H1 (cell line): ENCODE data around the gene LRRC49. TPM values are rescaled to one million over a fixed set of nuclear protein-coding genes. Genes with fewer than 3 reads are reported as not detected.

Source experiments
- CTCF ChIA-PET: fragments of 300-600 bp; sonication (Branson Sonifier 250); formaldehyde crosslinking; loops from one replicate; lab custom pipeline; 2021; ENCODE audit not compliant: partially characterized antibody; lab: Charles Lee
- POLR2A ChIA-PET: fragments of 300-600 bp; sonication (Branson Sonifier 250); formaldehyde crosslinking; loops from one replicate; lab custom pipeline; 2021; ENCODE audit warnings: inconsistent platforms; ENCODE audit not compliant: partially characterized antibody; lab: Charles Lee
- DNase-seq, 2 experiments: peaks; one replicate each; pipeline versions ENCODE4 v3.0.0 to v3.0.0-alpha.2; 2010 to 2022; ENCODE audit warnings: low spot score in 2 of 2, low read depth in 1 of 2, mixed read lengths in 1 of 2
- FAIRE-seq: peaks from 2 replicates; lab custom pipeline; 2011; peaks lifted over from hg19 to GRCh38; lab: Jason Lieb, UNC
- H2AFZ ChIP-seq: 2 replicates; pipeline ENCODE4 v1.8.1; 2012; ENCODE audit warnings: low read length, inconsistent platforms
- H2AK5ac ChIP-seq: 2 replicates; pipeline ENCODE4 v1.6.1; 2013; ENCODE audit warnings: low read depth, low read length
- H2BK120ac ChIP-seq: replicated peaks from 2 replicates; pipeline ENCODE3; 2013; ENCODE audit warnings: low read depth, low read length, inconsistent platforms
- H2BK12ac ChIP-seq: 2 replicates; pipeline ENCODE4 v1.6.1; 2013; ENCODE audit warnings: low read depth, low read length
- H2BK15ac ChIP-seq: 2 replicates; pipeline ENCODE4 v1.6.1; 2013; ENCODE audit warnings: low read length
- H2BK20ac ChIP-seq: 2 replicates; pipeline ENCODE4 v1.6.1; 2013; ENCODE audit warnings: low read length
- H2BK5ac ChIP-seq: 2 replicates; pipeline ENCODE4 v1.6.1; 2013; ENCODE audit warnings: low read depth, low read length
- H3K14ac ChIP-seq: 2 replicates; pipeline ENCODE4 v1.6.1; 2013; ENCODE audit warnings: inconsistent platforms; ENCODE audit not compliant: insufficient read length
- H3K18ac ChIP-seq: 2 replicates; pipeline ENCODE4 v1.6.1; 2013; ENCODE audit warnings: low read length; ENCODE audit errors: extremely low read depth
- H3K23ac ChIP-seq: 2 replicates; pipeline ENCODE4 v1.6.1; 2013; ENCODE audit warnings: inconsistent platforms; ENCODE audit not compliant: insufficient read length
- H3K23me2 ChIP-seq: 2 replicates; pipeline ENCODE4 v1.6.1; 2013; ENCODE audit warnings: low read depth, low read length
- H3K27ac ChIP-seq: 2 replicates; pipeline ENCODE4 v1.6.1; 2011; ENCODE audit warnings: low read depth, low read length, inconsistent platforms
- H3K27me3 ChIP-seq, 4 experiments: replicated peaks in 1 of 4; 1 replicate in 1 of 4; 2 replicates in 3 of 4; pipeline versions ENCODE4 v1.6.1 to v1.8.1; 2011 to 2013; ENCODE audit warnings: low read length in 3 of 4, mild to moderate bottlenecking in 3 of 4, inconsistent platforms in 2 of 4, mixed read lengths in 2 of 4, moderate library complexity in 1 of 4; ENCODE audit not compliant: control insufficient read depth in 3 of 4, insufficient read depth in 3 of 4; ENCODE audit errors: extremely low read depth in 1 of 4
- H3K36me3 ChIP-seq, 4 experiments: 2 replicates each; pipeline versions ENCODE4 v1.6.1 to v1.8.1; 2011 to 2013; ENCODE audit warnings: mild to moderate bottlenecking in 4 of 4, low read length in 3 of 4, moderate library complexity in 2 of 4, control low read depth in 1 of 4, inconsistent platforms in 1 of 4; ENCODE audit not compliant: insufficient read depth in 4 of 4, control insufficient read depth in 2 of 4
- H3K4ac ChIP-seq: replicated peaks from 2 replicates; pipeline ENCODE3; 2013; ENCODE audit warnings: low read length, low read depth, mixed read lengths, inconsistent platforms; ENCODE audit not compliant: insufficient read length
- H3K4me1 ChIP-seq, 4 experiments: replicated peaks in 1 of 4; 1 replicate in 1 of 4; 2 replicates in 3 of 4; pipeline versions ENCODE4 v1.6.1 to v1.8.1; 2011 to 2013; ENCODE audit warnings: low read length in 3 of 4, inconsistent platforms in 2 of 4, mixed read lengths in 1 of 4; ENCODE audit not compliant: insufficient read depth in 4 of 4, control insufficient read depth in 3 of 4
- H3K4me2 ChIP-seq, 2 experiments: 2 replicates each; pipeline versions ENCODE4 v1.6.1 to v1.8.1; 2011 to 2013; ENCODE audit warnings: low read depth in 2 of 2, low read length in 2 of 2, control low read depth in 1 of 2, inconsistent platforms in 1 of 2, mild to moderate bottlenecking in 1 of 2; ENCODE audit not compliant: insufficient read depth in 1 of 2
- H3K4me3 ChIP-seq, 4 experiments: fragments of 200-600, 300-600 bp in 1 of 4; sonication (generic), shearing (Covaris generic), sonication (Bioruptor Twin) in 1 of 4; 2 replicates each; pipeline versions ENCODE4 v1.5.1 to v1.8.1; 2011 to 2016; ENCODE audit warnings: low read length in 4 of 4, low read depth in 3 of 4, control low read depth in 2 of 4, inconsistent platforms in 2 of 4, mild to moderate bottlenecking in 2 of 4, mixed read lengths in 1 of 4, moderate library complexity in 1 of 4; ENCODE audit not compliant: insufficient read depth in 2 of 4; ENCODE audit errors: extremely low read depth in 1 of 4
- H3K56ac ChIP-seq: replicated peaks from 2 replicates; pipeline ENCODE3; 2013; ENCODE audit warnings: low read depth, mild to moderate bottlenecking, mixed read lengths, low read length, inconsistent platforms; ENCODE audit not compliant: insufficient read length
- H3K79me1 ChIP-seq: 2 replicates; pipeline ENCODE4 v1.6.1; 2013; ENCODE audit warnings: low read depth, low read length, control low read depth
- H3K79me2 ChIP-seq, 2 experiments: 2 replicates each; pipeline versions ENCODE4 v1.6.1 to v1.8.1; 2012 to 2013; ENCODE audit warnings: low read length in 2 of 2, mild to moderate bottlenecking in 2 of 2, inconsistent platforms in 1 of 2; ENCODE audit not compliant: insufficient read depth in 2 of 2, control insufficient read depth in 1 of 2
- H3K9ac ChIP-seq, 4 experiments: replicated peaks in 1 of 4; 1 replicate in 1 of 4; 2 replicates in 3 of 4; pipeline versions ENCODE4 v1.6.1 to v1.8.1; 2011 to 2013; ENCODE audit warnings: low read depth in 3 of 4, low read length in 3 of 4, control low read depth in 2 of 4, mild to moderate bottlenecking in 2 of 4, moderate library complexity in 2 of 4, inconsistent platforms in 1 of 4; ENCODE audit errors: extremely low read depth in 1 of 4
- H3K9me3 ChIP-seq, 2 experiments: 2 replicates each; pipeline versions ENCODE4 v1.6.1 to v1.8.1; 2012 to 2013; ENCODE audit warnings: mild to moderate bottlenecking in 2 of 2, moderate library complexity in 2 of 2, control low read depth in 1 of 2, inconsistent platforms in 1 of 2, low read depth in 1 of 2, low read length in 1 of 2, mixed read lengths in 1 of 2; ENCODE audit not compliant: insufficient read depth in 2 of 2
- H4K20me1 ChIP-seq, 2 experiments: replicated peaks in 1 of 2; 2 replicates each; pipeline versions ENCODE3 to v1.8.1; 2011 to 2013; ENCODE audit warnings: inconsistent platforms in 2 of 2, low read length in 2 of 2, mild to moderate bottlenecking in 1 of 2; ENCODE audit not compliant: insufficient read depth in 2 of 2, control insufficient read depth in 1 of 2
- H4K5ac ChIP-seq: 2 replicates; pipeline ENCODE4 v1.6.1; 2013; ENCODE audit warnings: low read length, low read depth, mixed read lengths, inconsistent platforms; ENCODE audit not compliant: insufficient read length
- H4K8ac ChIP-seq: 2 replicates; pipeline ENCODE4 v1.8.0; 2013; ENCODE audit warnings: mild to moderate bottlenecking, moderate library complexity, low read length, inconsistent platforms; ENCODE audit not compliant: insufficient read depth; ENCODE audit errors: extremely low read depth
- H4K91ac ChIP-seq: replicated peaks from 2 replicates; pipeline ENCODE3; 2013; ENCODE audit warnings: low read length, mixed read lengths, inconsistent platforms; ENCODE audit not compliant: insufficient read length
- ATF3 ChIP-seq: IDR thresholded peaks from 2 replicates; pipeline ENCODE4 v1.6.1; 2011; ENCODE audit warnings: low read depth, mild to moderate bottlenecking, low read length; ENCODE audit not compliant: insufficient read depth
- BACH1 ChIP-seq: IDR thresholded peaks from 2 replicates; pipeline ENCODE4 v1.6.1; 2012; ENCODE audit warnings: low read length, improper control_type of control experiment
- CBX8 ChIP-seq: fragments of 300-800, 300-1000 bp; sonication (generic); IDR thresholded peaks from 2 replicates; pipeline ENCODE4 v1.7.1; 2016; ENCODE audit warnings: low read depth, low read length, borderline replicate concordance
- CTBP2 ChIP-seq: IDR thresholded peaks from 2 replicates; pipeline ENCODE4 v1.7.0; 2011; ENCODE audit warnings: borderline replicate concordance, mild to moderate bottlenecking, moderate library complexity, mixed read lengths, low read length; ENCODE audit not compliant: insufficient read depth, insufficient read length
- E2F6 ChIP-seq: IDR thresholded peaks from 2 replicates; pipeline ENCODE4 v1.6.1; 2012; ENCODE audit warnings: inconsistent platforms
- EZH2 ChIP-seq: fragments of 200-600 bp; sonication (generic); IDR thresholded peaks from 2 replicates; pipeline ENCODE4 v1.7.1; 2012; ENCODE audit warnings: low read depth, mild to moderate bottlenecking, moderate library complexity, low read length, inconsistent platforms; ENCODE audit not compliant: severe bottlenecking
- FOSL1 ChIP-seq: IDR thresholded peaks from 2 replicates; pipeline ENCODE4 v1.6.1; 2011; ENCODE audit warnings: mild to moderate bottlenecking, low read depth, low read length, moderate library complexity; ENCODE audit not compliant: insufficient read depth
- JUN ChIP-seq: IDR thresholded peaks from 2 replicates; pipeline ENCODE4 v1.6.1; 2011; ENCODE audit warnings: low read depth, mild to moderate bottlenecking, improper control_type of control experiment, low read length
- POLR2A ChIP-seq, 2 experiments: IDR thresholded peaks; 1 replicate in 1 of 2; 2 replicates in 1 of 2; pipeline ENCODE4 v1.6.1; 2011; ENCODE audit warnings: low read depth in 2 of 2, low read length in 2 of 2, mild to moderate bottlenecking in 2 of 2; ENCODE audit errors: control extremely low read depth in 1 of 2
- RFX5 ChIP-seq: IDR thresholded peaks from 2 replicates; pipeline ENCODE4 v1.6.1; 2011; ENCODE audit warnings: low read depth, low read length, improper control_type of control experiment, borderline replicate concordance
- SIRT6 ChIP-seq: IDR thresholded peaks from one replicate; pipeline ENCODE4 v1.7.1; 2012; ENCODE audit warnings: low read length, inconsistent platforms
- SRF ChIP-seq: IDR thresholded peaks from 2 replicates; pipeline ENCODE4 v1.6.1; 2011; ENCODE audit warnings: mild to moderate bottlenecking, low read depth, low read length, moderate library complexity
- TAF7 ChIP-seq: optimal IDR thresholded peaks from 2 replicates; pipeline ENCODE3; 2011; ENCODE audit warnings: low read depth, mild to moderate bottlenecking, inconsistent platforms, low read length, moderate library complexity, borderline replicate concordance
- WGBS, 2 experiments: shearing (Covaris generic) in 1 of 2; methylation state at CpG; one replicate each; pipeline versions ENCODE4 v1.1.6 to v1.1.7; 2013 to 2015; ENCODE audit warnings: low lambda C conversion rate in 2 of 2, mixed read lengths in 2 of 2, inconsistent platforms in 1 of 2, low coverage in 1 of 2, missing lambda C conversion rate in 1 of 2; ENCODE audit not compliant: insufficient replicate concordance in 2 of 2, insufficient coverage in 1 of 2, insufficient read length in 1 of 2; ENCODE audit errors: extremely low coverage in 1 of 2, missing lambda C conversion rate in 1 of 2; 5-methylcytosine and 5-hydroxymethylcytosine counted together
- polyA plus RNA-seq, 7 experiments: library from polyadenylated mRNA; depleted of rRNA in 3 of 7; stranded (reverse) in 5 of 7; unstranded in 2 of 7; fragments of >200 nt in 5 of 7; fragments of 200-250 nt in 2 of 7; gene quantifications; 1 replicate in 5 of 7; 2 replicates in 1 of 7; 4 replicates in 1 of 7; pipeline versions ENCODE4 v1.2.1 to v1.2.3, GENCODE V29; 2011 to 2013; ENCODE audit warnings: missing spikeins in 2 of 7, mixed read lengths in 2 of 7
- total RNA-seq: library from RNA; stranded (reverse); fragmentation: NEBNext Ultra II Directional; extraction: Animal tissue kit (Norgen Biotek cat#: 25700); gene quantifications from 2 replicates; pipeline ENCODE4 v1.2.1, GENCODE V29; 2021

Gene LRRC49
- total and polyA plus RNA-seq, 2 of the 8 experiments (the other 6 are each of a cell fraction or from before 2014, with no cell fraction given), result 5.0 to 10.4 TPM

GRCh38 chr15:71042356-71042922 lies 149.8 kb downstream of the LRRC49 start:
- no peaks in the 10 kb centered on the region for H3K27me3 ChIP-seq
- H3K18ac ChIP-seq, result no peak overlapping the region
- no peak overlapping the region for H3K56ac ChIP-seq
- H4K20me1 ChIP-seq, result no peaks in the 10 kb centered on the region
- H3K14ac ChIP-seq, result no peak overlapping the region
- H3K27ac ChIP-seq, result no peak overlapping the region
- H2AFZ ChIP-seq, result no peak overlapping the region
- no peak overlapping the region for H3K4ac ChIP-seq
- no peak overlapping the region for H2AK5ac ChIP-seq
- no peaks in the 10 kb centered on the region for H3K23me2 ChIP-seq
- no peaks in the 10 kb centered on the region for H3K79me1 ChIP-seq
- H2BK12ac ChIP-seq, result no peak overlapping the region
- no peak overlapping the region for H4K8ac ChIP-seq
- H4K91ac ChIP-seq, result no peak overlapping the region
- no peak overlapping the region for H3K9ac ChIP-seq
- H2BK5ac ChIP-seq, result no peak overlapping the region
- H3K4me3 ChIP-seq, result no peak overlapping the region
- H2BK15ac ChIP-seq, result no peak overlapping the region
- H4K5ac ChIP-seq, result no peak overlapping the region
- no peaks in the 10 kb centered on the region for H3K9me3 ChIP-seq
- no peak overlapping the region for H3K4me2 ChIP-seq
- CTCF ChIA-PET, result no interaction called here
- FAIRE-seq (no peak), DNase-seq (no peak)
- H2BK120ac ChIP-seq, result no peak overlapping the region
- H3K36me3 ChIP-seq, result no peaks in the 10 kb centered on the region
- H3K23ac ChIP-seq, result no peak overlapping the region
- H2BK20ac ChIP-seq, result no peak overlapping the region
- POLR2A ChIA-PET, result no interaction called here
- WGBS, 2 experiments, result 78% methylated on average over 3 of the region's 3 CpGs; no CpG with 5 or more reads in 1 of the 2 experiments
- H3K4me1 ChIP-seq, result peaks cover 0 to 5% (median 0%) of the 10 kb centered on the region in 4 experiments; a peak in 1 of 7 replicates
- no peaks in the 10 kb centered on the region for H3K79me2 ChIP-seq
- no peak for TF ChIP-seq SIRT6
- no peak for TF ChIP-seq JUN
- no peak for TF ChIP-seq EZH2
- TF ChIP-seq RFX5, result no peak
- TF ChIP-seq SRF, result no peak
- TF ChIP-seq BACH1, result no peak
- TF ChIP-seq POLR2A (IDR thresholded peaks at IDR 0.05; ENCODE audit: control extremely low read depth in 1 of 2, low read depth in 2 of 2, low read length in 2 of 2), result no peak
- TF ChIP-seq ATF3, result no peak
- no peak for TF ChIP-seq CBX8
- TF ChIP-seq CTBP2, result no peak
- TF ChIP-seq E2F6, result no peak
- no peak for TF ChIP-seq TAF7
- no peak for TF ChIP-seq FOSL1
